ENCODE results near the gene PLEKHA4.
"Not testable (repeated sequence)": the region's sequence is repeated elsewhere in the genome, so short reads cannot be mapped to it uniquely, and the experiment has no call there.

PLEKHA4 gene

DNA sequence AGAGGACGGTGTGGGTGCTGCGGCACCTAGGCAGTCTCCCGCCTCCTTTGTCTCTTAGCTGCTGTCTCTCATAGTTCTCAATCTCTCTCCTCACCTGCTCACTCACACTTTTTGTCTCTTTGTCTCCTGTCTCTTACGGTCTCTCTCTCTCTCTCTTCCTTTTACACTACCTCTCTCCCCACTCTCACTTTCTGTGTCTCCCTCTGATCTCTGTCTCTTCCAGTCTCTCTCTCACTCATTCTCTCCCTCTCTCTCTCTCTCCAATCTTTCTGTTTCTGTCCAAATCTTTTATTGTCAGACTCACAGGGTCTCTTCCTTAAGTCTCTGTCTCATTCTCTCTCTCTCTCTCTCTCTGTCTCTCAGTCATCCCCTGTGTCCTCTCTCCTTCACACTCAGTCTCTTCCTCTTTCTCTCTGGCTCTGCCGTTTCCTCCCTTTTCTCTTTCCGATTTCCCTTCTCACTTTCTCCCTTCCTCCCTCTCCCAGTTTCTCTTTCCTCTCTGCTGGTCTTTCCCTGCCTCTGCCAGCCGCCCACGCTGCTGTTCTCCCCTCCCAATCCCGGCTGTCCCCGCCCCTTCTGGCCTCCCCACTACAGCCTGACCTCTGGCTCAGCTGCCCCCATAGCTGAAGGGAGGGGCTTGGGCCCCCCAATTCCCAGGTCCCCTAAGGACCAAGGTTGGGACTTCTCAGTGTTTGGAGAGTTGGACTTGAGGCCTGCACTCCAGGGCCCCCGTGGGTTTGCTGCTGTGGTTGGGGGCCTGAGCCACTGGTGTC lies at the start of gene PLEKHA4:
TSS of gene PLEKHA4 (minus strand) at position 504 of the 773 bp plus-strand sequence. CDS start 997 bp downstream, outside the sequence.
- no peak for DNase-seq (ENCODE audit: low read depth in 2 of 2)

GRCh38 chr19:48918071-48918470 lies 49.7 kb upstream of the PLEKHA4 start:
- DNase-seq (ENCODE audit: low read depth in 2 of 2): no peak

DNA sequence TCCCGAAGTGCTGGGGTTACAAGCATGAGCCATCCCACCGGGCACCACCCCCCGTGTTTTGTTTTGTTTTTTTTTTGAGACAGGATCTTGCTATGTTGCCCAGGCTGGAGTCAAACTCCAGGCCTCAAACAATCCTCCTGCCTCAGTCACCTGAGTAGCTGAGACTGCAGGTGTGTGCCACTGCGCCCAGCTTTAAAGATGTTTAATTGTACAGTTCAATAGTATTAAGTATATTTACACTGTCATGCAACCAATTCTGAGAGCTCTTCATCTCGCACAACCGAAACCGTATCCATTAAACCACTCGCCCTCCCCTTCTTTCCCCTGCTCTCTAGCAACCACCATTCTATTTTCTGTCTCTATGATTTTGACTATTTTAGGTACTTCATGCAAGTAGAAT lies 47.3 kb upstream of the PLEKHA4 start:
- no peak for DNase-seq (ENCODE audit: low read depth in 2 of 2)

DNA sequence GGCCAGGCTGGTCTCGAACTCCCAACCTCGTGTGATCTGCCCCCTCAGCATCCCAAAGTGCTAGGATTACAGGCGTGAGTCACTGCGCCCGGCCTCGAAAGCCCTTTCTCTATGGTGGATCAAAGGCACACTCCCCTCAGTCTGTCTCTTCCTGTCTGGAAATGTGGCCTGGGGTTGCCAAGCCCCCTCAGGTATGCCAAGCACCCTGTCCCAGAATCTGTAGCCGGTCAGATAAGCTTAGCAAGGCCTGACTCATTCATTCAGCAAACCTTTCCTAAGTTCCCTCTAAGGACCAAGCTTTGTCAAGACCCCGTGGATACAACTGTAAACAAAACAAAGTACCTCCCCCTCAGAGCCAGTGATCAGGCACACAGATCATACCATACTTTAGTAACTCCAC lies 45.8 kb upstream of the PLEKHA4 start:
- no peak for DNase-seq (ENCODE audit: low read depth in 2 of 2)

DNA sequence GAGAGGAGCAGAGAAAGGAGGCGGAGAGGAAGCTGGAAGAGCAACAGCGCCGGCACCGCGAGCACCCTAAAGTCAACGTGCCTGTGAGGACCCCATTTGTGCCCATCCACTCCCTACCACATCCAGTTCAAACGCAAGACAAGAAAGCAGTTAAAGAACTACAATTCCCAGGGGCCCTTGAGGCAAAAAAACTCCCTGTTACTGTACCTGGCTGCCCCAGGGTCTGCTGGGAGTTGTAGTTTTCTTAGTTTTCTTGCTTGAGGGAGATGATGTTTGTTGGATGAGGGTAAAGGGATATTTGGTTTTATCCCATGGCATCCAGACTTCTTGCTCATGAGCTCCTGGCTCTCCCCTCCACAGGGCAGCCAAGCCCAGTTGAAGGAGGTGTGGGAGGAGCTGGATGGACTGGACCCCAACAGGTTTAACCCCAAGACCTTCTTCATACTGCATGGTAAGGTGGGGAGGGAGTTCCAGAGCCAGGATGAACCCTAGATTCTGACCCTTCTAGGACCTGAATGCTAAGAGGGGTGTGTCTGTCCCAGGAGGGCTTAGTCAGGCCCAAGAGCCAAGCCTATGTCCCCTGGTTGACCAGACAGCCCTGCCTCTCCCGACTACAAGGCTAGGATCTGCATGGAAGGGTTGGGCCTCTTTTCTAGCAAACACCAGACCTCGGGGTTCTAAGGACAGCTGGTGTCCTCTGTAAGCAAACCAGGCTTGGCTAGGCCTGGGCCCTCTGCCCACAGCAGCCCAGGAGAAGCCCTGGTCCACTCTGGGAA lies 44.9 kb upstream of the PLEKHA4 start:
- DNase-seq (ENCODE audit: low read depth in 2 of 2): no peak

- no peak for DNase-seq (ENCODE audit: low read depth in 2 of 2)
Measured at GRCh38 chr19:48910803-48911202, 42.4 kb upstream of the PLEKHA4 start.

DNA sequence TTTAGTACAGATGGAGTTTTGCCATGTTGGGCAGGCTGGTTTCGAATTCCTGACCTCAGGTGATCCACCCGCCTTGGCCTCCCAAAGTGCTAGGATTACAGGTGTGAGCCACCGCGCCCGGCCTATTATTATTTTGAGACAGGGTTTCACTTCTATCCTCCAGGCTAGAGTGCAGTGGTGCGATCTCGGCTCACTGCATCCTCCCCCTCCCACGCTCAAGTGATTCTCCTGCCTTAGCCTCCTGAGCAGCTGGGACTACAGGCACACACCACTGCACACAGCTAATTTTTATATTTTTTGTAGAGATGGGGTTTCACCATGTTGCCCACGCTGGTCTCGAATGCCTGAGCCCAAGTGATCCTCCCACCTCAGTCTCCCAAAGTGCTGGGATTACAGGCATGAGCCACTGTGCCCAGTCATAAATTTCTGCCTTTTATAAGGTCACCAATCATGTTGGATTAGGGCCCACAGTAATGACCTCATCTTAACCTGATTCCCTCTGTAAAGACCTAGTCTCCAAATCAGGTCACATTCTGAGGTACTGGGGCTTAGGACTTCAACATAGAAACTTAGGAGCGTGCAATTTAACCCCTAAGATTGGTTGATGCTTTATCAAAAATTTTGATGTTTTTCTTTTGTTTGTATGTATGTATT lies 41.1 kb upstream of the PLEKHA4 start:
- not testable (repeated sequence) for DNase-seq (ENCODE audit: low read depth in 2 of 2)

GRCh38 chr19:48907671-48908070 lies 39.3 kb upstream of the PLEKHA4 start:
- no peak for DNase-seq (ENCODE audit: low read depth in 2 of 2)

GRCh38 chr19:48906324-48906723 lies 37.9 kb upstream of the PLEKHA4 start:
- DNase-seq (ENCODE audit: low read depth in 2 of 2): no peak

DNA sequence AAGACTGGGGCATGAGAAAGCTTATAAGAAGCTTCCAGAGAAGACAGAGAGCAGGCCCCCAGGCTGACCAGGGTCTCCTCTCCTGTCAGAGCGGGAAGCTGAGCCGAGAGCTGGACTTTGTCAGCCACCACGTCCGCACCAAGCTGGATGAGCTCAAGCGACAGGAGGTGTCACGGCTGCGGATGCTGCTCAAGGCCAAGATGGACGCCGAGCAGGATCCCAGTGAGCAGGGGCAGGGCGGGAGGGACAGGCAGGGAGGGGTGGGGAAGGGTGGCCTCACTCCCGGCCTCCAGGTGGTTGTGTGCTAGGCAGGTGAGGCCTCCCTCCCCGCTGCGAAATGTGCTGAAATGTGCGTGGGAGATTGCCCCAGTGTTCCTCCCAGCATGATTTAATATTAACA lies 37.2 kb upstream of the PLEKHA4 start:
- no peak for DNase-seq (ENCODE audit: low read depth in 2 of 2)

DNA sequence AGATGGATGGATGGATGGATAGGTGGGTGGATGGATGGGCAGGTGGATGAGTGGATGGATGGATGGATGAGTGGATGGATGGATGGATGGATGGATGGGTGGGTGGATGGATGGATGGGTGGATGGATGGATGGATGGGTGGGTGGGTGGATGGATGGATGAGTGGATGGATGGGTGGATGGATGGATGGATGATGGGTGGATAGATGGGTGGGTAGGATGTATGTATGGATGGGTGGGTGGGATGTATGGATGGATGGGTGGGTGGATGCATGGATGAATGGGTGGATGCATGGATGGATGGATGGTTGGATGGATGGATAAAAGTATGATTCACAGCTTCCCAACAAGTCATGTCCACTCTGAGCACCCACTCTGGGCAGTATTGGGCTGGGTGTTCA lies 35.4 kb upstream of the PLEKHA4 start:
- not testable (repeated sequence) for DNase-seq (ENCODE audit: low read depth in 2 of 2)

DNA sequence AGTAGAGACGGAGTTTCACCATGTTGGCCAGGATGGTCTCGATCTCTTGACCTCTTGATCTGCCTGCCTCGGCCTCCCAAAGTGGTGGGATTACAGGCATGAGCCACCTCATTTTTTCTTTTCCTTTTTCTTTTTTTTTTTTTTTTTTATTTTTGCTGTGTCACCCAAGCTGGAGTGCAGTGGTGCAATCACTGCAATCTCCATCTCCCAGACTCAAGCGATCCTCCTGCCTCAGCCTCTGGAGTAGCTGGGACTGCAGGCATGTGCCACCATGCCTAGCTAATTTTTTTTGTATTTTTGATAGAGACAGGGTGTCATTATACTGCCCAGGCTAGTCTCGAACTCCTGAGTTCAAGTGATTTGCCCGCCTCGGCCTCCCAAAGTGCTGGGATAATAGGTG lies 33.9 kb upstream of the PLEKHA4 start:
- not testable (repeated sequence) for DNase-seq (ENCODE audit: low read depth in 2 of 2)

DNA sequence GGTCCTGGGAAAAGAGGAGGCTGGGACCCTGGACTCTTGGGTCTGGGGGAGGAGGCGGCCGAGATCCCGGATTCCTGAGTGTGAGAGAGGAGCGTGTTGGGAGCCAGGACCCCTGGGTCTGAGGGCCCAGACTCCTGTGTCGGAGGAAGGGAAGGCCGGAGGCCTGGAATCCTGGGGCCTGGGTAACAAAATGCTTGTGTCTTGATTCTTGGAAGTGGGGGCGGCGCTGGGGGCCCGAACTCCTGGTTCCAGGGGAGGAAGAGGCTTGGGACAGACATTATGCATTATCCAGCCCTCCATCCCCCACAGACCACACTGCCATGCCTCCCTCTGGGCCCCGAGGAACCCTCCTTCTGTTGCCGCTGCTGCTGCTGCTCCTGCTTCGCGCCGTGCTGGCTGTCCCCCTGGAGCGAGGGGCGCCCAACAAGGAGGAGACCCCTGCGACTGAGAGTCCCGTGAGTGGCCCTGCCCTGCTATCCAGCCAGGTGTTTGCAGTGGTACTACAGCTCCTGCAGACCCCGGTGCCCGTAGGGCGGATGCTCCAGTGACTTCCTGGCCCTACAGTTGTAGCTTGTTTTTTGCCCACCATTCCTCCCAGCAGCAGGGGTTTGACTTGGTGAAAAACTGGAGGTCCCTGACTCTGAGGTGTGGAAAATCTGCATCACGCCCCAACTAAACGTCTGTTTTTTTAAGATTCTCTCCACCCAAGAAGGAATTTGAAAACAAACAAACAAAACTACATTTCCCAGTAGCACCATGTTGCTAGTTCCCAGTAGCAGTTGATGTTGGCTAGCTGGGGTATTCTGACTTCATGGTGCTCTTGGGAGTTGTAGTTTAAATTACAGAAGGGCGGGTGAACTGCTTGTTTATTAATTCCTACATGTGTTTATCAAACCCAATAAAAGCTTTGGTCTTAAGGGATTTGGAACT lies 32.3 kb upstream of the PLEKHA4 start:
- DNase-seq (ENCODE audit: low read depth in 2 of 2): no peak

DNA sequence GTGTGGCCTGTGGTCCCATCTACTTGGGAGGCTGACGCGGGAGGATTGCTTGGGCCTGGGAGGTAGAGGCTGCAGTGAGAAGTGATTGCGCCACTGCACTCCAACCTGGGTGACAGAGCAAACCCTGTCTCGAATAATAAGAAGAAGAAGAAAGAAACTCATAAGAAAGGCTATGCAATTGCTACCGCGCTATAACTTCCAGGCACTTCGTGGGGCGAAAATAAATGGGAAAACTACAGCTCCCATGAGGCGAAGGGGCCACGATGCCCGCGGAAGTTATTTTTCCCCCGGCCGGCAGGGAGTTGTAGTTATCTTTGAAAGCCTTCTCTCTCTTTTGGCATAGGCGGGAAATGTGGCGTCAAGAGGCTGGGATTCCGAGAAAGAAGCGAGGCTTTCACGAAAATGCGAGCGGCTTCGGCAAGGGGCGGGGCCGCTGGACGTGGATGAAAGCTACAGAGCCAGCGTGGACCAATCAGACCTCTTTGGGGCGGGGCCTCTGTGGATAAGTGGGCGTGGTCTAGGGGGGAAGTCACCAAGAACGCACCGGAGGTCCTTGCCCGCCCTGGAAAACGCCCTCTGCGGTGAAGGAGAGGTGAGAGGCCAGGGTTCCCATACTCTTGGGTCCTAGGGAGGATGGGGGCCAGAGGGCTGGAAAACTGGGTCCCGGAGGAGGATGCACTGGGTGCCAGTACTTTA lies 31.5 kb upstream of the PLEKHA4 start, which contains the start of gene NUCB1:
TSS of gene NUCB1 (plus strand) at position 532 of the 696 bp plus-strand sequence. CDS start 485 bp downstream, outside the sequence.
- DNase-seq (ENCODE audit: low read depth in 2 of 2): peak; percentile 99

- not testable (repeated sequence) for DNase-seq (ENCODE audit: low read depth in 2 of 2)
Measured at GRCh38 chr19:48899386-48899749, 31.0 kb upstream of the PLEKHA4 start.

GRCh38 chr19:48897181-48897580 lies 28.8 kb upstream of the PLEKHA4 start:
- DNase-seq (ENCODE audit: low read depth in 2 of 2): no peak

GRCh38 chr19:48896191-48896720 lies 27.8 kb upstream of the PLEKHA4 start:
- peak in 1 of 2 donors; percentile 44 for DNase-seq (ENCODE audit: low read depth in 2 of 2)

DNA sequence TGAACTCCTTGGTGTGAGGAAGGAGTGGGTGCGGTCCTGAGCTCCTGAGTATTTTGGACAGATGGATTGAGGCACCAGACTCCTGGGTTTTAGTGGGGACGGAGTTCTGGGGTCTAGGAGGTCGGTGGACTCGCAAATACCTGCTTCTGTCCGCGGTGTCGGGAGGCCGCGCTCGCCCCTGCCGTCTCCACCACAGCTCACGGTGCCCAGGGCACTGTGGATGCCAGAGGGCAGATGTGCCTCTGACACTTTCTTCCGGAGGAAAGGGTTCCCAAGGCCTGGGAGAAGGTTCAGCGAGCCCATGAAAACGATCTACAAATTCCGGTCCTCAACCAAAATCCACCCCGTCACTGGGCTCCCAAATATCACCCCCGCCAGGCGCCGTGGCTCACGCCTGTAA lies 26.8 kb upstream of the PLEKHA4 start:
- DNase-seq (ENCODE audit: low read depth in 2 of 2): no peak

DNA sequence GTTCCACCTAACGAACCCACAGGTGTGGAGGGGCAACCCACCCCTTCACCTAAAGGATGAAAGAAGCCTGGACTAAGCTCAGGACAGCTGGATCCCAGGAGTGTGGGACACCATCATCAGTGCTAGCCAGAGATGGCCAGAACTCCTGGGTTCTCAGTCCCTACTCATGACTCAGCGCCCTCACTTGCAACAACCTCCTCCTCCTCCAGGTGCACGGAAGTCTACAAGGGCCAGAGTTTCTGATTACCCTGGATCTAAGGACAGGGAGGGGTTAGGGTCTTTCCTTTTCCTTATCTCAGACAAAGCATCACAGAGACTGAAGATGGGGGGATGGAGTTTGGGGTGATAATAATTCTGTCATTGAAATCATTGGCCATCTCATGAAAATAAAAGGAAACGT lies 22.1 kb upstream of the PLEKHA4 start:
- no peak for DNase-seq (ENCODE audit: low read depth in 2 of 2)

GRCh38 chr19:48889496-48889895 lies 21.1 kb upstream of the PLEKHA4 start:
- not testable (repeated sequence) for DNase-seq (ENCODE audit: low read depth in 2 of 2)
